Measurements from ENCODE around the gene KLHDC7B. TPM values are rescaled to one million over a fixed set of nuclear protein-coding genes. Genes with fewer than 3 reads are reported as not detected.

The KLHDC7B gene
- total and polyA plus RNA-seq, 10 of the 15 experiments (the other 5 are each of a cell fraction or from before 2014, with no cell fraction given): 0.05 to 2.2 (median 0.93) TPM; not detected in 2

- no peak overlapping the region; the same call in 1 of the 2 replicates for H2AFZ ChIP-seq (ENCODE audit: control insufficient read depth, low read depth, low read length)
- no peak overlapping the region for H3K27ac ChIP-seq (ENCODE audit: control insufficient read depth, insufficient read depth)
- ATAC-seq: no peak
- no peaks in the 10 kb centered on the region for H3K27me3 ChIP-seq (replicated peaks in 1 of 2; ENCODE audit: control insufficient read depth in 2 of 2, insufficient read depth in 2 of 2, low read length in 1 of 2)
- no peak for DNase-seq (ENCODE audit: low read depth, low spot score)
- intact Hi-C loops (cut with micrococcal nuclease; ENCODE audit: unreplicated experiment) (no loop called here), in situ Hi-C loops (cut with MboI) (no loop called here)
- no TSS peak for BruUV-seq (replicated peaks)
- TF ChIP-seq RUNX3 (IDR thresholded peaks at IDR 0.05; ENCODE audit: low read length) (peak; percentile 16; the same call in 1 of the 2 replicates), SIN3A (IDR thresholded peaks at IDR 0.05; ENCODE audit: low read depth, low read length) (no peak), SMARCA5 (IDR thresholded peaks at IDR 0.05) (no peak), BMI1 (IDR thresholded peaks at IDR 0.05; ENCODE audit: borderline replicate concordance) (no peak), GATAD2B (conservative IDR thresholded peaks at IDR 0.05; ENCODE audit: low read depth) (no peak), CBX5 (IDR thresholded peaks at IDR 0.05; ENCODE audit: low read depth) (no peak), RBBP5 (conservative IDR thresholded peaks at IDR 0.05) (no peak), POLR2A (IDR thresholded peaks at IDR 0.05; ENCODE audit: low read depth, low read length) (0 out of 2 replicates have a peak, but pooled peaks have one; percentile 7), EZH2 (IDR thresholded peaks at IDR 0.05; ENCODE audit: borderline replicate concordance, control insufficient read depth, low read depth, low read length) (no peak)
- TF ChIP-seq, protein P1, sequence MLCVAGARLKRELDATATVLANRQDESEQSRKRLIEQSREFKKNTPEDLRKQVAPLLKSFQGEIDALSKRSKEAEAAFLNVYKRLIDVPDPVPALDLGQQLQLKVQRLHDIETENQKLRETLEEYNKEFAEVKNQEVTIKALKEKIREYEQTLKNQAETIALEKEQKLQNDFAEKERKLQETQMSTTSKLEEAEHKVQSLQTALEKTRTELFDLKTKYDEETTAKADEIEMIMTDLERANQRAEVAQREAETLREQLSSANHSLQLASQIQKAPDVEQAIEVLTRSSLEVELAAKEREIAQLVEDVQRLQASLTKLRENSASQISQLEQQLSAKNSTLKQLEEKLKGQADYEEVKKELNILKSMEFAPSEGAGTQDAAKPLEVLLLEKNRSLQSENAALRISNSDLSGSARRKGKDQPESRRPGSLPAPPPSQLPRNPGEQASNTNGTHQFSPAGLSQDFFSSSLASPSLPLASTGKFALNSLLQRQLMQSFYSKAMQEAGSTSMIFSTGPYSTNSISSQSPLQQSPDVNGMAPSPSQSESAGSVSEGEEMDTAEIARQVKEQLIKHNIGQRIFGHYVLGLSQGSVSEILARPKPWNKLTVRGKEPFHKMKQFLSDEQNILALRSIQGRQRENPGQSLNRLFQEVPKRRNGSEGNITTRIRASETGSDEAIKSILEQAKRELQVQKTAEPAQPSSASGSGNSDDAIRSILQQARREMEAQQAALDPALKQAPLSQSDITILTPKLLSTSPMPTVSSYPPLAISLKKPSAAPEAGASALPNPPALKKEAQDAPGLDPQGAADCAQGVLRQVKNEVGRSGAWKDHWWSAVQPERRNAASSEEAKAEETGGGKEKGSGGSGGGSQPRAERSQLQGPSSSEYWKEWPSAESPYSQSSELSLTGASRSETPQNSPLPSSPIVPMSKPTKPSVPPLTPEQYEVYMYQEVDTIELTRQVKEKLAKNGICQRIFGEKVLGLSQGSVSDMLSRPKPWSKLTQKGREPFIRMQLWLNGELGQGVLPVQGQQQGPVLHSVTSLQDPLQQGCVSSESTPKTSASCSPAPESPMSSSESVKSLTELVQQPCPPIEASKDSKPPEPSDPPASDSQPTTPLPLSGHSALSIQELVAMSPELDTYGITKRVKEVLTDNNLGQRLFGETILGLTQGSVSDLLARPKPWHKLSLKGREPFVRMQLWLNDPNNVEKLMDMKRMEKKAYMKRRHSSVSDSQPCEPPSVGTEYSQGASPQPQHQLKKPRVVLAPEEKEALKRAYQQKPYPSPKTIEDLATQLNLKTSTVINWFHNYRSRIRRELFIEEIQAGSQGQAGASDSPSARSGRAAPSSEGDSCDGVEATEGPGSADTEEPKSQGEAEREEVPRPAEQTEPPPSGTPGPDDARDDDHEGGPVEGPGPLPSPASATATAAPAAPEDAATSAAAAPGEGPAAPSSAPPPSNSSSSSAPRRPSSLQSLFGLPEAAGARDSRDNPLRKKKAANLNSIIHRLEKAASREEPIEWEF (IDR thresholded peaks at IDR 0.05; ENCODE audit: insufficient replicate concordance, low read depth, low read length): no peak
- ChIA-PET RAD21 (ENCODE audit: unreplicated experiment) (no interaction called here), SMC1A (ENCODE audit: uncharacterized antibody, unreplicated experiment) (no interaction called here), CTCF (interaction anchor here (0.8 to 1.0 kb wide), 2 partner anchors 30 to 115 kb away, joined by 3 read pairs; no protein-coding TSS in a partner anchor), POLR2A (no interaction called here)
- no peaks in the 10 kb centered on the region for H3K9me3 ChIP-seq (replicated peaks; ENCODE audit: control insufficient read depth, insufficient read depth, low read length)
- 76% methylated on average over 18 of the region's 18 CpGs for WGBS (ENCODE audit: insufficient coverage, insufficient replicate concordance, low lambda C conversion rate, missing lambda C conversion rate)
- peak overlapping the region; percentile 60 for H3K9ac ChIP-seq (ENCODE audit: control insufficient read depth, insufficient read depth, low read length)
- peaks cover 15% of the 10 kb centered on the region for H3K4me1 ChIP-seq (ENCODE audit: control insufficient read depth, insufficient read depth, low read length)
- no peak overlapping the region for H3K4me3 ChIP-seq
- H4K20me1 ChIP-seq (ENCODE audit: control insufficient read depth, insufficient read depth): no peaks in the 10 kb centered on the region
- H3K79me2 ChIP-seq (ENCODE audit: control insufficient read depth, insufficient read depth, low read length): peaks cover 9% of the 10 kb centered on the region
- H3K4me2 ChIP-seq (ENCODE audit: control insufficient read depth, insufficient read depth): 0 out of 2 replicates have a peak overlapping the region, but pooled peaks have one; percentile 42
- FAIRE-seq: no peak
- H3K36me3 ChIP-seq (ENCODE audit: control insufficient read depth in 2 of 2, insufficient read depth in 2 of 2, low read length in 1 of 2): peaks cover 4 to 9% of the 10 kb centered on the region in 2 experiments; a peak in 3 of 4 replicates
Observed at GRCh38 chr22:50576806-50577696, 31.4 kb downstream of the KLHDC7B start.

Data from GM12878 (cell line).